Uterus (tissue), 4 donors: ENCODE measurements around the gene ZDHHC12. TPM values are rescaled to one million over a fixed set of nuclear protein-coding genes. Genes with fewer than 3 reads are reported as not detected.

ENCODE experiments used
- DNase-seq, 2 donors: peaks; one replicate each; pipeline ENCODE4 v3.0.0-alpha.2; 2019 to 2020
- H3K27ac ChIP-seq, 2 donors: fragments of 200-600 bp; sonication (generic); 1 replicate in 1 of 2; 2 replicates in 1 of 2; pipeline ENCODE4 v1.5.1; 2016 to 2018
- H3K27me3 ChIP-seq, 2 donors: fragments of 200-600 bp; sonication (generic); one replicate each; pipeline ENCODE4 v1.5.1; 2018 to 2019; ENCODE audit warnings: control low read depth in 1 of 2
- H3K36me3 ChIP-seq, 2 donors: fragments of 200-600 bp; sonication (generic); one replicate each; pipeline ENCODE4 v1.5.1; 2019; ENCODE audit warnings: control low read depth in 1 of 2
- H3K4me1 ChIP-seq, 2 donors: fragments of 200-600 bp; sonication (generic); one replicate each; pipeline ENCODE4 v1.5.1; 2018 to 2019; ENCODE audit warnings: control low read depth in 1 of 2
- H3K4me3 ChIP-seq, 2 donors: fragments of 200-600 bp; sonication (generic); 1 replicate in 1 of 2; 2 replicates in 1 of 2; pipeline ENCODE4 v1.5.1; 2018 to 2019; ENCODE audit warnings: mild to moderate bottlenecking in 1 of 2
- H3K9me3 ChIP-seq, 2 donors: fragments of 200-600 bp; sonication (generic); one replicate each; pipeline ENCODE4 v1.5.1; 2019; ENCODE audit warnings: control low read depth in 1 of 2
- CTCF ChIP-seq, 4 experiments: fragments of 200-600 bp in 2 of 4; fragments of 450-650 bp in 2 of 4; sonication (generic) in 2 of 4; IDR thresholded peaks; one replicate each; pipeline ENCODE4 v1.5.1; 2016 to 2019; ENCODE audit warnings: antibody characterized with exemption in 4 of 4, mild to moderate bottlenecking in 2 of 4, moderate library complexity in 1 of 4
- POLR2A ChIP-seq, 2 donors: fragments of 450-650 bp; IDR thresholded peaks; one replicate each; pipeline ENCODE4 v1.6.1; 2016; ENCODE audit warnings: antibody characterized with exemption in 2 of 2, mild to moderate bottlenecking in 1 of 2, moderate library complexity in 1 of 2
- intact Hi-C: fragments of 100-400 bp; cut with DNase I; formaldehyde crosslinking; loops from one replicate; pipeline ENCODE4 v1.15.1; 2023; ENCODE audit warnings: low total_unique reads
- total RNA-seq, 4 donors: library from RNA; depleted of rRNA in 3 of 4; stranded (reverse); fragments of >200 nt in 3 of 4; gene quantifications; one replicate each; pipeline versions ENCODE4 v1.1.0 to v1.2.4, GENCODE V29; 2014 to 2023
- donor health status: DM: yes; HTN: yes; CAD: no.

Gene ZDHHC12
- total RNA-seq, 4 donors from 2014 or later = 0.59 to 11.7 (median 6.5) TPM

- intact Hi-C loops = no loop called here
- TF ChIP-seq CTCF (IDR thresholded peaks at IDR 0.05) = no peak
- TF ChIP-seq POLR2A (IDR thresholded peaks at IDR 0.05) = no peak
Observed at GRCh38 chr9:128731093-128731492, 7.2 kb upstream of the ZDHHC12 start.

GRCh38 chr9:128729766-128730517 lies 6.0 kb upstream of the ZDHHC12 start:
- H3K4me1 ChIP-seq = no peaks in the 10 kb centered on the region
- no peaks in the 10 kb centered on the region for H3K27me3 ChIP-seq
- TF ChIP-seq POLR2A (IDR thresholded peaks at IDR 0.05) (no peak), CTCF (IDR thresholded peaks at IDR 0.05) (no peak)
- H3K9me3 ChIP-seq = no peaks in the 10 kb centered on the region
- no peaks in the 10 kb centered on the region for H3K36me3 ChIP-seq
- DNase-seq = no peak
- intact Hi-C loops = no loop called here
- H3K27ac ChIP-seq = no peak overlapping the region
- H3K4me3 ChIP-seq = no peak overlapping the region

More at GRCh38 chr9:128731093-128731492, 7.2 kb upstream of the ZDHHC12 start:
- no peak for DNase-seq
- H3K36me3 ChIP-seq = no peaks in the 10 kb centered on the region
- H3K9me3 ChIP-seq = no peaks in the 10 kb centered on the region
- H3K4me3 ChIP-seq = no peak overlapping the region
- no peaks in the 10 kb centered on the region for H3K4me1 ChIP-seq
- no peaks in the 10 kb centered on the region for H3K27me3 ChIP-seq
- H3K27ac ChIP-seq = no peak overlapping the region

- DNase-seq = no peak
- H3K4me1 ChIP-seq = no peaks in the 10 kb centered on the region
- no peaks in the 10 kb centered on the region for H3K36me3 ChIP-seq
- TF ChIP-seq CTCF (IDR thresholded peaks at IDR 0.05) = no peak
- no peak for TF ChIP-seq POLR2A (IDR thresholded peaks at IDR 0.05)
- intact Hi-C loops = no loop called here
- H3K4me3 ChIP-seq = no peak overlapping the region
- H3K27me3 ChIP-seq = no peaks in the 10 kb centered on the region
- H3K27ac ChIP-seq = no peak overlapping the region
- H3K9me3 ChIP-seq = no peaks in the 10 kb centered on the region
Observed at GRCh38 chr9:128729302-128729701, 5.4 kb upstream of the ZDHHC12 start.

- H3K4me3 ChIP-seq = no peak overlapping the region
- H3K27me3 ChIP-seq = no peaks in the 10 kb centered on the region
- no peak for DNase-seq
- H3K4me1 ChIP-seq = no peaks in the 10 kb centered on the region
- intact Hi-C loops = no loop called here
- no peaks in the 10 kb centered on the region for H3K36me3 ChIP-seq
- no peak overlapping the region for H3K27ac ChIP-seq
- H3K9me3 ChIP-seq = no peaks in the 10 kb centered on the region
- TF ChIP-seq CTCF (IDR thresholded peaks at IDR 0.05) (no peak), POLR2A (IDR thresholded peaks at IDR 0.05) (no peak)
Observed at GRCh38 chr9:128728298-128728697, 4.4 kb upstream of the ZDHHC12 start.

- Histone ChIP-seq H3K4me3 (no peak overlapping the region), H3K36me3 (no peaks in the 10 kb centered on the region), H3K4me1 (no peaks in the 10 kb centered on the region), H3K9me3 (no peaks in the 10 kb centered on the region), H3K27ac (no peak overlapping the region), H3K27me3 (no peaks in the 10 kb centered on the region)
- TF ChIP-seq POLR2A (IDR thresholded peaks at IDR 0.05) = no peak
- no peak for TF ChIP-seq CTCF (IDR thresholded peaks at IDR 0.05)
- intact Hi-C loops = no loop called here
- no peak for DNase-seq
Observed at GRCh38 chr9:128727640-128728248, 3.8 kb upstream of the ZDHHC12 start.
